ENCODE measurements around the gene TMEM170B. TPM values are rescaled to one million over a fixed set of nuclear protein-coding genes. Genes with fewer than 3 reads are reported as not detected.

TMEM170B gene
- total RNA-seq, 1 experiment from 2014 or later: 1.0 TPM

GRCh38 chr6:11535801-11536230 lies 1.7 kb upstream of the TMEM170B start:
- Histone ChIP-seq H2AFZ (ENCODE audit: low read depth, low read length, poor library complexity, severe bottlenecking) (no peak overlapping the region), H3K79me2 (ENCODE audit: insufficient read depth, low read length) (no peaks in the 10 kb centered on the region), H3K9me2 (ENCODE audit: insufficient read depth) (no peaks in the 10 kb centered on the region), H3K9ac (ENCODE audit: low read length) (no peak overlapping the region), H3K27ac (ENCODE audit: low read depth, low read length) (no peak overlapping the region), H3K4me1 (ENCODE audit: control insufficient read depth in 1 of 2, insufficient read depth in 2 of 2, low read length in 2 of 2) (peaks cover 7 to 15% of the 10 kb centered on the region in 2 experiments), H3K27me3 (ENCODE audit: insufficient read depth, low read length) (no peaks in the 10 kb centered on the region), H3K36me3 (ENCODE audit: control insufficient read depth in 1 of 2, insufficient read depth in 2 of 2, low read length in 2 of 2) (no peaks in the 10 kb centered on the region), H3K9me3 (ENCODE audit: control insufficient read depth in 1 of 2, insufficient read depth in 1 of 2, low read depth in 1 of 2, low read length in 2 of 2) (no peaks in the 10 kb centered on the region), H4K20me1 (ENCODE audit: insufficient read depth) (no peaks in the 10 kb centered on the region), H3K4me2 (ENCODE audit: low read length) (no peak overlapping the region), H3K4me3 (replicated peaks in 1 of 2; ENCODE audit: low read depth in 1 of 2, low read length in 2 of 2) (no peak overlapping the region)
- intact Hi-C loops (cut with micrococcal nuclease): no loop called here
- DNase-seq (ENCODE audit: low read depth, low spot score) (no peak), ATAC-seq (no peak)
- peak; percentile 69 for TF ChIP-seq FOSL1 (IDR thresholded peaks at IDR 0.05; ENCODE audit: low read depth)
- TF ChIP-seq JUND (IDR thresholded peaks at IDR 0.05): peak; percentile 70
- TF ChIP-seq, protein P1, sequence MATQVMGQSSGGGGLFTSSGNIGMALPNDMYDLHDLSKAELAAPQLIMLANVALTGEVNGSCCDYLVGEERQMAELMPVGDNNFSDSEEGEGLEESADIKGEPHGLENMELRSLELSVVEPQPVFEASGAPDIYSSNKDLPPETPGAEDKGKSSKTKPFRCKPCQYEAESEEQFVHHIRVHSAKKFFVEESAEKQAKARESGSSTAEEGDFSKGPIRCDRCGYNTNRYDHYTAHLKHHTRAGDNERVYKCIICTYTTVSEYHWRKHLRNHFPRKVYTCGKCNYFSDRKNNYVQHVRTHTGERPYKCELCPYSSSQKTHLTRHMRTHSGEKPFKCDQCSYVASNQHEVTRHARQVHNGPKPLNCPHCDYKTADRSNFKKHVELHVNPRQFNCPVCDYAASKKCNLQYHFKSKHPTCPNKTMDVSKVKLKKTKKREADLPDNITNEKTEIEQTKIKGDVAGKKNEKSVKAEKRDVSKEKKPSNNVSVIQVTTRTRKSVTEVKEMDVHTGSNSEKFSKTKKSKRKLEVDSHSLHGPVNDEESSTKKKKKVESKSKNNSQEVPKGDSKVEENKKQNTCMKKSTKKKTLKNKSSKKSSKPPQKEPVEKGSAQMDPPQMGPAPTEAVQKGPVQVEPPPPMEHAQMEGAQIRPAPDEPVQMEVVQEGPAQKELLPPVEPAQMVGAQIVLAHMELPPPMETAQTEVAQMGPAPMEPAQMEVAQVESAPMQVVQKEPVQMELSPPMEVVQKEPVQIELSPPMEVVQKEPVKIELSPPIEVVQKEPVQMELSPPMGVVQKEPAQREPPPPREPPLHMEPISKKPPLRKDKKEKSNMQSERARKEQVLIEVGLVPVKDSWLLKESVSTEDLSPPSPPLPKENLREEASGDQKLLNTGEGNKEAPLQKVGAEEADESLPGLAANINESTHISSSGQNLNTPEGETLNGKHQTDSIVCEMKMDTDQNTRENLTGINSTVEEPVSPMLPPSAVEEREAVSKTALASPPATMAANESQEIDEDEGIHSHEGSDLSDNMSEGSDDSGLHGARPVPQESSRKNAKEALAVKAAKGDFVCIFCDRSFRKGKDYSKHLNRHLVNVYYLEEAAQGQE (IDR thresholded peaks at IDR 0.05; ENCODE audit: low read depth): peak; percentile 85
- TF ChIP-seq EZH2phosphoT487 (IDR thresholded peaks at IDR 0.05; ENCODE audit: borderline replicate concordance): no peak
- TF ChIP-seq, protein P2, sequence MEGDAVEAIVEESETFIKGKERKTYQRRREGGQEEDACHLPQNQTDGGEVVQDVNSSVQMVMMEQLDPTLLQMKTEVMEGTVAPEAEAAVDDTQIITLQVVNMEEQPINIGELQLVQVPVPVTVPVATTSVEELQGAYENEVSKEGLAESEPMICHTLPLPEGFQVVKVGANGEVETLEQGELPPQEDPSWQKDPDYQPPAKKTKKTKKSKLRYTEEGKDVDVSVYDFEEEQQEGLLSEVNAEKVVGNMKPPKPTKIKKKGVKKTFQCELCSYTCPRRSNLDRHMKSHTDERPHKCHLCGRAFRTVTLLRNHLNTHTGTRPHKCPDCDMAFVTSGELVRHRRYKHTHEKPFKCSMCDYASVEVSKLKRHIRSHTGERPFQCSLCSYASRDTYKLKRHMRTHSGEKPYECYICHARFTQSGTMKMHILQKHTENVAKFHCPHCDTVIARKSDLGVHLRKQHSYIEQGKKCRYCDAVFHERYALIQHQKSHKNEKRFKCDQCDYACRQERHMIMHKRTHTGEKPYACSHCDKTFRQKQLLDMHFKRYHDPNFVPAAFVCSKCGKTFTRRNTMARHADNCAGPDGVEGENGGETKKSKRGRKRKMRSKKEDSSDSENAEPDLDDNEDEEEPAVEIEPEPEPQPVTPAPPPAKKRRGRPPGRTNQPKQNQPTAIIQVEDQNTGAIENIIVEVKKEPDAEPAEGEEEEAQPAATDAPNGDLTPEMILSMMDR (IDR thresholded peaks at IDR 0.05 in 2 of 3, conservative IDR thresholded peaks at IDR 0.05 in 1 of 3; ENCODE audit: borderline replicate concordance in 1 of 3, insufficient read depth in 1 of 3, low read depth in 2 of 3, low read length in 2 of 3): no peak
- ChIA-PET RAD21 (ENCODE audit: low non-redundant PET in 1 of 2, low total read pairs in 2 of 2, uncharacterized antibody in 2 of 2, unreplicated experiment in 2 of 2) (no interaction called here), CTCF (no interaction called here), POLR2A (no interaction called here)
- BruUV-seq (replicated peaks): no TSS peak

Data from HCT116 (cell line).